GM19240 (cell line): ENCODE results near the gene WNT2.
"Not testable (repeated sequence)": the region's sequence is repeated elsewhere in the genome, so short reads cannot be mapped to it uniquely, and the experiment has no call there.

Experiments used
- DNase-seq: peaks from one replicate; pipeline ENCODE4 v3.0.0; 2011; ENCODE audit warnings: low spot score; ENCODE audit not compliant: insufficient read length

WNT2 gene

DNA sequence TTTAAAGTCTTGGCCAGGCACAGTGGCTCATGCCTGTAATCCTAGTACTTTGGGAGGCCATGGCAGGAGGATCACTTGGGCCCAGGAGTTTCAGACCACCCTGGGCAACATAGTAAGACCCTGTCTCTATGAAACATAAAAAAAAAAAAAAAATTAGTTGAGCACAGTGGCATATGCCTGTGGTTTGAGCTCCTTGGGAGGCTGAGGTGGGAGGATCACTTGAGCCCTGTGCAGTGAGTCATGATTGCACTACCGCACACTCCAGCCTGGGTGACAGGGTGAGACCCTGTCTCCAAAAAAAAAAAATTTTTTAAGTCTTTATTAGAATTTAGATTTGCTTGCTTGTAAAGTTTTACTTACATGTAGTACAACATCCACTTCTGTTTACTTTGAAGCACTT is 14.0 kb downstream of the WNT2 start:
- DNase-seq: no peak

DNA sequence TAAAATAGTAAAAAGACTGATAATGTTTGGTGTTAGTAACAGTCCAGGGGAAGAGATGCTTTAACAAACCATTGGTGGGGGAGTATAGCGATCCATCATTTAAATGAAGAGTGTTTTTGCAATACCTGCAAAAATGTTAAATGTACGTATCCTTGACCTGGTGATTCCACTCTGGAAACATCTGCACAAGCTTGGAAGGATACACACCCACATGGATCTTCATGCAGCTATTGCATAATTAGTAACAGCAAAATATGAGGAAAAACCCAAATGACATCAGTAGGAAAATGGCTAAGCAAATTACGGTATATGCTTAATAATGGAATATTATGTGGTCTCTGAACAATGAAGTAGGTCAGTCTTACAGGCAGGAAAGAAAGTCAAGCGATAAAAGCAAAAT is 20.5 kb downstream of the WNT2 start:
- DNase-seq: no peak

DNA sequence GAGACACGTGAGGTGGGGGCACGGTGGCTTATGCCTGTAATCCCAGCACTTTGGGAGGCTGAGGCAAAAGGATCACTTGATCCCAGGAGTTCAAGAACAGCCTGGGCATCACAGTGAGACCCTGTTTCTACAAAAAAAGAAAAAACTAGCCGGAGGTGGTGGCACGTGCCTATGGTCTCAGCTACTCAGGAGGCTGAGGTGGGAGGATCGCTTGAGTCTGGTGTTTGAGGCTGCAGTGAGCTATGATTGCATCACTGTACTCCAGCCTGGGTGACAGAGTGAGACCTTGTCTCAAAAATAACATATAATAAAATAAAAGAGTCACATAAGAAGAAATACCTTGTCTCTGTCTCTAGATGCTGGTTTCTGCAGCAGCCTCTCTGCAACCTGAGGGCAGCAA is 22.4 kb downstream of the WNT2 start:
- DNase-seq: not testable (repeated sequence)

DNA sequence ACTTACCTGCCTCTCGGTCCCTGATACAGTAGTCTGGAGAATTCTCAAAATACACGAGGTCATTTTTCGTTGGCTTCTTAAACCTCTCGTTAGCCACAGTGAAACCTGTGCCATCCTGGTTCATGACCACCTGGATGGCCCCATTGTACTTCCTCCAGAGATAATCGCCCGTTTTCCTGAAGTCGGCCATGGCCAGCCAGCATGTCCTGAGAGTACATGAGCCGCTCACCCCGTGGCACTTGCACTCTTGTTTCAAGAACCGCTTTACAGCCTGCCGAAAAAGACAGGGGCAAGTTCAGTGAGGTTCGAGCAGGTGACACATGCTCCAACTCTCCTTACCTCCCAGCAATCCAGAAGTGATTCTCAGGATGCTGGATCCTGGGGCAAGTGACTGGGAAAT is 25.3 kb downstream of the WNT2 start:
- no peak for DNase-seq

DNA sequence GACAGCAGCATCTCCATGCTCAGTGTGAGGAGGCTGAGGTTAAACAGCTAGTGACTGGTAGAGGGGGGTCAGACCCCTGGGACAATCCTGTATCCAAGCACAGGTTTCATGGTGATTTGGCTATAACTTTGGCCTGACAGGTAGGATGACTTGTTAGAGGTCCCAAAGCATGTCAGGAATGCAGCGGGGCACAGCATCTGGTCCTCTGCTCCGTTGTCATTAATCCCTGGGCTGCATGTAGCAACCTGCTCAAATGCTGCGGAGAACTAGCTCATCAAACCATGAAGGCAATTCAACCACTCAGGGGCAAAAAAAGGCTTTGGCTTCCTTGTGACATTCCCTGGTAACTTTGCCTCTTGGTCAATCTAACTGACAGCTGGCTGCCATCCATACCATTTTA is 26.8 kb downstream of the WNT2 start:
- no peak for DNase-seq

DNA sequence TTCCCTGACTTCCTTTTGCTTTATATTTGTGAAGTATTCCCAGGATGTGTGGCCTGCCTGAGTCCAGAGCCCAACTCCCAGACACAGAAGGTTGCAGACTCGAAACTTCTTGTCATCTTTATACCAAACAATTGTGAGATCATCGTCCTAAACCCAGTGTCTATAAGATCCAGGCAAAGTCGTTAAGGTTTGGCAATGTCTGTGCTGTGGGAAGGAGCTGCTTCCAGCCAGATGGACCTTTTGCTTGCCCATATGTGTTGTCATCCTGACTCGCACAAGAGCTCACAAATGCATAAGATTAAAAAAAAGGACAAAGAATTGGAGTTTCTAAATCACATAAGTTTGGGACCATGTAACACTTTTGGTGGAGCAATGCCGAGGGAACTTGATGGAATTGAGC is 37.0 kb downstream of the WNT2 start:
- DNase-seq: no peak

DNA sequence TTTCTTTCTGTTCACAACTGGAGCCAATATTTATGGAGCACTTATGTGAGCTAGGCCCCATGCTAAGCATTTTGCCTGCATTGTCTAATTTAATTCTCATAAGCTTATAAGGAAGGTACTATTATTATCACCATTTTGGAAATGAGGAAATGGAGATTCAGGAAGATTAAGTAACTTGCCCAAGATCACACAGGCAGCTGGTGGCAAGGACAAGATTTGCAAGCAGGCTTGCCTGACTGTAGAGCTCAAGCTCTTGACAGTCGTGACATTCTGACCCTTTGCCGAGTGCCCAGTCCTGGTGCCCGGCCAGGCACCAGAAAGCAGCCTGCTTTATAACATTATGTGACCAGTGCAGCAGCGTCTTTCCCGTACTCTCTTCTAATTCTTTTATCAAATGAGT is 38.2 kb downstream of the WNT2 start:
- no peak for DNase-seq

DNA sequence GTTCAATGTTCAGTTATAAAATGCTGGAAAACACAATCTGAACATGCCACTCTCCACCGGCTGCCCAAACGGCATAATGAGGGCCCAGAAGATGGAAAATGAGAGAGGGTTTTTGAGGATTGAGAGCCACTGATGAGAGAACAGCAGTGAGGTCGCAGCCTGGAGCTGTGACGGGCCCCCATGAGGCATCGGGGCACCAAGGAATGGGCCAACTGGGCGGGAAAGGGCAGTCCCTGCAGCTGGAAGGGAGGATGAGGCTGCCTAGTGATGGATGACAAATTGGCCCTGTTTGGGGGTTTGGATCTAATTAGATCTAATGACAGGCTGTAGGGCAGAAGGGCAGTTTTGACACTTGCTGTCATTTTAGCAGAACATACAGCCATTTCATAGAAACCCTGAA is 39.1 kb downstream of the WNT2 start:
- DNase-seq: no peak

DNA sequence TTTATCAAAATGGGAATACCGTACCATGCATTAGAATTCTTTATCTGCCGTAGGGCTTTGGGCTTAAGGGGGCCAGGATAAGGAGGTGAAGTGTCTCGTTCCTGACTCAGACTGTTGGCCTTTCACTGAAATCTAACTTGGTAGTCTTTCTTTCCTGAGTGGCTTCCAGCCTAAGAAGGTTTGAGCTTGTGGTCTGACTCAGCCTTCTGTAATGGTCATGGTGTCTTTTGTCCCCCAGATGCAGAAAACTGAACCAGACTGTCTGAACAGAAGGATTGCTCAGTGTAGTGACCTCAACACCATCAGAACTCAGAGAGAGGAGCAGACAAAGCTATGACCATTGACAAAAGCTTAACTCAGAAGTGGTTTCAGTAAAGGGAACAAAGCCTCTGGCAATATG is 39.5 kb downstream of the WNT2 start:
- no peak for DNase-seq

DNA sequence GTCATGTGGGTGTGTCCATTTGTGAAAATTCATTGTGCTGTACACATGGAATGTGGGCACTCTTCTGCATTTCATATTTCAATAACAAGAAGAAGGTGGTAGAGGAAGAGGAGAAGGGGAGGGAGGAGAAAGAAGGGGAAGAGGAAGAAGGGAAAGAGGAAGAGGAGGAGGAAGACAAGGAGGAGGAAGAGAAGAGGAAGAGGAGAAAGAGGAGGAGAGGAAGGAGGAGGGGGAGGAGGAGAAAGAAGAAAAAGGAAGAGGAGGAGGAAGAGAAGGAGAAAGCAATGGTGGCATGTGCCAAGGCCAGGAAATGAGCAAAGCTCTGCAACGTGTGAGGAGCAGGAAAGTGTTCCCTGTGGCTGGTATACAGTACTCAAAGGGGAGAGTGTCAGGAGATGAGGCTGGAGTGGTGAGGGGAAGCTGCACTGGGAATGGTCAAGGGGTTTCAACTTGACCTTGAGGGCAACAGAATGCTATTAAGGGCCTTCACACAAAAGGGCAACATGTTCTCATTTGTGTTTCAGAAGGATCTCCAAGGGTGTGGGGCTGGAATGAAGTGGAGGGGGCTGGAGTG is 40.5 kb downstream of the WNT2 start:
- no peak for DNase-seq

DNA sequence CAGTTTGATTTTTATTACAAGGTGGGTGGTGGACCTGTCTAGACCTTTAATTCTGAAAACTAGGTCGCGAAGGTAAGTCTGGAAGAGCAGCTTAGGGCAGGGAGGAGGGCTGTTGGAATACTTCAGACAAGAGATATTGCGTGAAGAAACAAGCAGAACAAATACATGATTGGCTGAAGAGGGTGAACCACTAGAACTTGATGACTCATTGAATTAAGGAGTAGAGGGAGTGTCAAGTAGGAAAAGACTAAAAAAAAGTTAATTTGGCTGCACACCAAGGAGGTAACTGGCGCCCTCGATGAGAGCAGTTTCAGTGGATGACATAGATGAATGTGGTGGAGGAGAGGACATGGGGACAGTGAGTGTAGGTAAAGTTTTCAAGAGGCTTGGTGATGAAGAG is 41.3 kb downstream of the WNT2 start:
- DNase-seq: no peak

DNA sequence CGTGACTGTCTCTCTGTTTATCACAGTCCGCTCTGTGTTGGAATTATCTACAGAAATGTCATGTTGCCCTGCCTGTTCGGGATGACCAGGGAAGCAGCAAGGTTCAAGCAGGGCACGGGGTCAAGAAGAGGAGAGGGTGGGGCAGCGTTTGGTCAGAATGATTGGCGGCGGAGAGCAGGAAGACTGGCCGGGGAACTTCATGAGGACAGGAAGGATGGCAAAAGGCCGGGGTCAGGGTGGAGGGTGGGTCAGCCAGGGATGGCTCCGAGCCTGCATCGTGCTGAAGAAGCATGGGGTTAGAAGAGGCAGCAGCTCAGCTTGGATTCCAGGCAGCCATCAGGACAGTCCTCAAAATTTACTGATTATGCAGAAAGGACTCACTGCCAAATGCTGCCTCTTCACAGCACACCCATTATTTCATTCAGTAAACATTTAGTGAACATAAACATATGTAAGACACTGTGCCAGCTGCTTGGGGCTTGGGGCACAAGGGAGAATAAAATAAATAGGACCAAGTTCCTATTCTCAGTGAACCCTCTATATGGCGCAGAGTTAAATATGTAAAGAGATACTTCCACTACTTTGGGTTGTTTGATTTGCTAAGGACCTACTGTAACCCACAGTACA is 42.8 kb downstream of the WNT2 start:
- DNase-seq: no peak

DNA sequence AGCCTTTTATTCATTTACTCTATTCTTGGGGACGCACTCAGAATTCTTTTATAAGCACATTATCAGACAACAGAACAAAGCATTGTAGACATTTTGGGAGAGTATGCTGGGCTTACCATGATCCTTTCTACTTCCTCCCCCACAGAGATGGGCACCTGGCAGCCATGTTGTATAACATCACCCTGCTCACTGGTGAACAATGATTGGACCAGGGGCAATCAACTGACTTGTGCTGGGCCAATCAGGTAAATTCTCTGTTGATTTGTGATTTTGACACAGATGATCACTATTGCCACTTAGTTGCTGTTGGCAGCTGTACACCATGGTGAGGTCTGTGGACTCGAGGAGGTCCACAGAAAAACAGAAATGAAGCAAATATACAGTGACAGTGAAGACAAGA is 43.7 kb downstream of the WNT2 start:
- DNase-seq: no peak

DNA sequence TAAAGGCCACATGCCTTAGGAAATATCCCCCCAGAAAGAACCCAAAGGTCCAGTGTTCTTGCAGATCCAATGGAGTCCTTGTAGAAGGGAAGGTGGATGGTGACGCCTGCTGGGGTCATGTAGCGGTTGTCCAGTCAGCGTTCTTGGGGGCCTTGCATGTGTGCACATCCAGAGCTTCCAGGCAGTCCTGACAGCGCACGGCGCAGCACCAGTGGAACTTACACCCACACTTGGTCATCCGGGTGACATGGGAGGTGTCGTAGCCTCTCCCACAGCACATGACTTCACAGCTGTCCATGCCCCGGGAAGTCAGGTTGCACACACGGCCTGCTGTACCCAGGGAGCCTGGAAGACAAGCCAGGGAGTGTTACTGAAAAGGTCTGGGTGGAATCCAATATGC is 44.8 kb downstream of the WNT2 start:
- DNase-seq: no peak

DNA sequence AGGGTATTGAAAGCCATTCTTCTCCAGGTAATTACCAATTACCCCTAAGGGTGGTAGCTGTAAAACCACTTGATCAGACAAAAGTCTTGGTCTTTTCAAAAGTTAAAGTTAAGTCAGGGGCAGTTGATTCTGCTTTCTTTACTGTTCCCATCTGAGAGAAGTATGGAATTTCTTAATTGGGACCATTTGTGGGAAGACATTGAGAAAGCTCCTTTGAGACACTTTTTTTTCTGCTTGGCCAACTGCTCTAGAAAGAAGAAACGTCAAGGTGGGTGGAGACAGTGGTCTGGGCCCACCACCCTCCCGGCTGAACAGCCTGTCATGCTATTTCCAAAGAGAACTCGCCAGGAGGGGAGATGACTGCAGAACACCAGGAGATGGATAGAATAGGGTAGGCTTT is 45.3 kb downstream of the WNT2 start:
- DNase-seq: no peak

DNA sequence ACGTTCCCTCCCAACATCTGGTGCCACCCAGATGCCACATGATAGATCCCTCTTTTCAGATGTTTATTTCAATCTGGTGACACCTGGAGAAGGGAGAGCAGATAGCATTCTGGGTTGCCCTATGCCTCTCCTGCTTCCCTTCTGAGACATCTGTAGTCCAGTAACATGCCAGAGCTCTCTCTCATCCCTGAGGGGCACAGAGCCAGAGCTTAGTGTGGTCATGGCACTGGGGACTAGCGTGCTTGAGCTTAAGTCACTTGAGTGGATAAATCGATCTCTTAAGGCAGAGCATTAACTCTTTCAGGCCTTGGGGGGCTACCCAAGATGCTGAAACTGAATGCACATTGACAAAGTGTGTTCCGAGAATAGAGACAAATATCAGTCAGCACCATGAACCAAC is 47.9 kb downstream of the WNT2 start:
- DNase-seq: no peak

DNA sequence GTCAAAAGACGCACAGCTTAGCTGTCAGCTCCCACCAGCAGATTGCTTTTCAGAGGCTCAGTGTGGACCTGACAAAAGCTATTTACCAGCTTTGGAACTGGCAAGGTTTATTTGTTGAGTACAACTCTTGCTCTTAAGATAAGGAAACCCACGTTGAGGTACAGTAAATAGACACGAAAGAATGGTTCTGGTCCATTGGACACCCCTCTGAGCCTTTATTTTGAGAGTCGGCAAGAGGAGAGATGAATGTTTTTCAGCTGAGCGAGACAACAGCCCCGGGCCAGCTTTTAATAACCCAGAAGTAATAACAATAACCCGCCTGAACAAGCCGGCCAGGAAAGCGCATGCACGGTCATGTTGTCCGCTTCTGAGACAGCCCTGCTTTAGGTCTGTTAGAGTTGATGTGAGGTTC is 49.0 kb downstream of the WNT2 start:
- DNase-seq: no peak

DNA sequence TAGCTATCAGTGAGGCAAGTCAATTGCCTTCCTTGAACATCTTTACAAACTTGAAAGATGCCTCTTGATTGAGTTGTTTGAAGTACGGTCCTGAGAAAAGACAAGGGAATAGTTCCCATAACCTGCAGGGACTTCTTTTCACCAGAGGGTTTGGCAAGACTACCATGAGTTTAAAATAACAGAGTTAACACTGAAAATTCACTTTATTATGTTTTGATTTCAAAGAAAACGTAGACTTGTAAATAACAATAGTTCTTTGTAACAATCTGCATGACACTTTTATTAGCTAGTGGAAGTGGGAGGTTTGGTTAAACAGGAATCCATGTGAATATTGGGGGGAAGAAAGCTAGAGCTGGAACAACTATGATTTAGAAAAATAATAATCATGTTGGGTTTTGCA is 49.5 kb downstream of the WNT2 start:
- DNase-seq: no peak

DNA sequence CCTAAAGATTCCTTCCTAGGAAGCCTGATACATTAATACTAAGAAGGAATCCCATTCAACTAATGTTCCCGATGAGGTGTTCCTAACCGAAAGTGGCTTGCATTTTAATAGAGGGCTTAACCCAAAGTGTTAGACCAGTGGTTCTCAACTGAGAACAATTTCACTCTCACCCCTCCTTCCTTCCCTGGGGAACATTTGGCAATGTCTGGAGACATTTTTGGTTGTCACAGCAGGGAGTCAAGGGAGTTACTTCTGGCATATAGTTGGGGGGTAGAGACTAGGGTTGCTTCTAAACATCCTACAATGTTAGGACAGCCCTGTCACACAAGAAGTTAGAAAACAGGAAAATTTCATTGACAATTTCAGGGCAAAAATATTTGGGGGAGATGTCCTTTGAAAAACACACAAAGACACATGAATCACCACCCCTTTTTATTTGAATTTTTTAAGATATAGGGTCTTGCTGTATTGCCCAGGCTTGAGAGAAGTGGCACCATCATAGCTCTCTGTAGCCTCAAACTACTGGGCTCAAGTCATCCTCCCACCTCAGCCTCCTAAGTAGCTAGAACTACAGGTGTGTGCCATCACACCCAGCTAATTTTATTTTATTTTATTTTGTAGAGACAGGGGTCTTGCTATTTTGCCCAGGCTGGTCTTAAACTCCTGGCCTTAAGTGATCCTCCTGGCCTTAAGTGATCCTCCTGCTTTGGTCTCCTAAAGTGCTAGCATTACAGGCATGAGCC is 50.7 kb downstream of the WNT2 start:
- DNase-seq: no peak

DNA sequence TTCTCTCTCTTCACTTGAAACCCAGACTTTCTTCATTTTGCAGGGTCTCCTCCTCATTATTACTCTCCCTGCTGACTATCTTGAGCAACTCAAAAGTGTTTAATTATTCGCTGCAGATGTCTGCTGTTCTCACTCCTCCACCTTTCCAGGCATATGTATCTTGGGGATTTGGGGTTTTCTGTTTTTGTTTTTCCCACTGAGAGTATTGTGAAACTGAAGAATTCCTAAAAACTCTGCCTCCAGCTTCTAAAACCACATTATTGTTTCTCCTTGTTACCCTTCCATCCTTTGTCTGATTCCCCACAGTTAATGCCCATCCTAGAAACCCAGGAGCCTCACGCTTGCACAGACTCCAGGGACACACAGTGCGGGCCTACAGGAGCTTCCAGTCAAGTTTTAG is 51.3 kb downstream of the WNT2 start:
- DNase-seq: no peak

DNA sequence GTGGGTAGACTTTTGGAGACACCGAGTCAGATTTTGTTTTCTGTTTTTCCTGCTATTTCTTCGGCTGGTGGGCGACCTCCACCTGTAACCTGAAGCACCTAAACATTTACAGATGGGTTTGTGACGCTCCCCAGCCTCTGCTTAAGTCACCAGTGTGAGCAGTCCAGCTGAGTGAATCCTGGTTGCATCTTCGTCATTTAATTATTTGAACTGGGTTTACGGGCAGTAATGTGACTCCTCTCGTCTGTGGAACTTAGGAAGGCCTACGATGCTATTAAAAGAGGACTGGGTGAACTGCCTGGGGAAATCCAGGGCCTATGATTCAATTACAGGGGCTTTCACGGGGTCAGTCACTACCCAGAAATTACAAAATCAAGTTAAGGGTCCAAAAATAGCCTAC is 52.5 kb downstream of the WNT2 start:
- no peak for DNase-seq

DNA sequence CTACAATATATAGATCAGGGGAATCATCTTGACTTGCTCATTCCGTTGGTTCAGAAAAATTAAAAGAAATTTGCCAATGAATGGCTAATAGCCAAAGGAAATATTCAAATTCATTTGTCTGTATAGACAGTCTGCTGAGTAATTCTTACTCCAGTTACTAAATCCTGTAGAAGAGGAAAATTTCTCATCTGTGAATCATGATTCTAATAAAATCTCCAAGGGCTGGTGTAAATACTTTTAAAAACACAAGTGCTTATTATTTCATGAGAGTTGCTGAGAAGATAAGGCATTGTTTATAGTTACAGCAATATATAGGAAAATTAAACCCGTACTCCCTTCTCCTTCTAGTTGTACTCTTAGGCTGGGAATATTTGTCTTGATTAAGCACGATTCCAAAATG is 53.0 kb downstream of the WNT2 start:
- no peak for DNase-seq

DNA sequence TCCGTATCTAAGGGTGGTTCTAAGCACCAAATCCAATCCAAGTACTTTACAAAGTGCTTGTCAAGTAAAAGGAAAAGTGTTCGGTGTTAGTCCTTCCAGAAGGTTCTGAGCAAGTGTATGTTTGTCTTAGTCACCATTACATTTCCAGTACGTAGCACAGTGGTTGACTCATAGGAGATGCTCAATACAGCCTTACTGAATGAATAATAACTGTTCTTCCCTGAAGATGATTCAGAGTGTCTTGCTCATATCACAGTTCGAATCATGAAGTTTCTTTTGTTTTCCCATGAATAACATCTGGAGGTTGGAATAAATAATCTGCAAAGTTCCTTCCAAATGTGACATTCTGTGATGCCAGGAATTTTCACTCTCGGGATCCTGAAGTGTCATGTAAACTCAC is 53.4 kb downstream of the WNT2 start:
- no peak for DNase-seq
